Colonic mucosa (tissue), 4 donors: ENCODE measurements around the gene PPP3R1. TPM values are rescaled to one million over a fixed set of nuclear protein-coding genes. Genes with fewer than 3 reads are reported as not detected.

Source experiments
- DNase-seq: peaks from one replicate; pipeline ENCODE4 v3.0.0-alpha.2; 2020
- H3K27ac ChIP-seq: fragments of 200-600 bp; one replicate; pipeline ENCODE4 v1.8.0; 2021
- H3K27me3 ChIP-seq: fragments of 200-600 bp; one replicate; pipeline ENCODE4 v1.8.0; 2021
- H3K36me3 ChIP-seq: fragments of 200-600 bp; one replicate; pipeline ENCODE4 v1.8.0; 2021
- H3K4me1 ChIP-seq: fragments of 200-600 bp; one replicate; pipeline ENCODE4 v1.8.0; 2021; ENCODE audit warnings: mild to moderate bottlenecking
- H3K4me3 ChIP-seq: fragments of 200-600 bp; one replicate; pipeline ENCODE4 v1.8.0; 2021
- H3K9ac ChIP-seq, 2 donors: one replicate each; pipeline ENCODE4 v1.7.0; 2013; ENCODE audit warnings: control low read depth in 2 of 2, low read depth in 2 of 2, low read length in 2 of 2
- H3K9me3 ChIP-seq: fragments of 200-600 bp; one replicate; pipeline ENCODE4 v1.8.0; 2021
- CTCF ChIP-seq: fragments of 200-600 bp; IDR thresholded peaks from one replicate; pipeline ENCODE4 v1.8.0; 2022; ENCODE audit warnings: antibody characterized with exemption, mild to moderate bottlenecking
- intact Hi-C: fragments of 100-400 bp; cut with DNase I; formaldehyde crosslinking; loops from one replicate; pipeline ENCODE4 v1.14.1; 2022
- total RNA-seq, 2 donors: library from RNA; stranded (reverse); fragmentation: NEBNext Ultra II Directional in 1 of 2; extraction: Animal tissue kit (Norgen Biotek cat#: 25700) in 1 of 2; gene quantifications; one replicate each; pipeline ENCODE4 v1.2.1, GENCODE V29; 2021
- donor health status: healthy.
- donor health status: DM: no; HTN: no; CAD: no.
- donor health status: DM: no; HTN: no; CAD: no.

The PPP3R1 gene
- total RNA-seq, 2 donors from 2014 or later: 45.1 to 67.8 TPM

DNA sequence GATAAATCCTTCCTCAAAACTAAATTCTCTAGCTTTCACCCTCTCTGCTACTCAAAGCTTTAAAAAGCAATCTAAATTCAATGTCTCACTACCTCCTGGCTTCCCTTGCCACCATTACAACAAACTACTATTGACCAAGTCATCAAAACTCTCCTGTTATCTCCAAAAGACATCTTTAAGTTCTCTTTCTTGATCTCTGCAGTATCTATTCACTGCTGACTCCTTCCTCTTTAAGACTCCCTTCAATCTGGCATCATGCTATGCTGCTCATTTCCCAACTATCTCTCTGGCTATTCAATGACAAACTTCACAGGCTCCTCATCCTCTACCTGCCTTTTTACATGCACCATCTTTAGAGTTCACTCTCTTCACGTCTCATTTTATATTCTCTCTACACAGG, 5.9 kb downstream of the PPP3R1 start:
- TF ChIP-seq CTCF: no peak
- H3K4me3 ChIP-seq: no peak overlapping the region
- DNase-seq: no peak
- no peaks in the 10 kb centered on the region for H3K27me3 ChIP-seq
- H3K27ac ChIP-seq: no peak overlapping the region
- no peaks in the 10 kb centered on the region for H3K36me3 ChIP-seq
- no peak overlapping the region for H3K9ac ChIP-seq
- intact Hi-C loops: loop anchor here (10.0 kb wide), 1 partner anchor 52 kb away; no protein-coding TSS in a partner anchor
- no peaks in the 10 kb centered on the region for H3K9me3 ChIP-seq
- H3K4me1 ChIP-seq: peaks cover 16% of the 10 kb centered on the region

- TF ChIP-seq CTCF: no peak
- Histone ChIP-seq H3K36me3 (no peaks in the 10 kb centered on the region), H3K4me3 (no peak overlapping the region), H3K9ac (no peak overlapping the region), H3K27ac (no peak overlapping the region), H3K4me1 (peaks cover 16% of the 10 kb centered on the region), H3K9me3 (no peaks in the 10 kb centered on the region), H3K27me3 (no peaks in the 10 kb centered on the region)
- intact Hi-C loops: loop anchor here (10.0 kb wide), 1 partner anchor 51 kb away; no protein-coding TSS in a partner anchor
- DNase-seq: no peak
These were observed 6.7 kb downstream of the PPP3R1 start for GRCh38 chr2:68245672-68246071.

DNA sequence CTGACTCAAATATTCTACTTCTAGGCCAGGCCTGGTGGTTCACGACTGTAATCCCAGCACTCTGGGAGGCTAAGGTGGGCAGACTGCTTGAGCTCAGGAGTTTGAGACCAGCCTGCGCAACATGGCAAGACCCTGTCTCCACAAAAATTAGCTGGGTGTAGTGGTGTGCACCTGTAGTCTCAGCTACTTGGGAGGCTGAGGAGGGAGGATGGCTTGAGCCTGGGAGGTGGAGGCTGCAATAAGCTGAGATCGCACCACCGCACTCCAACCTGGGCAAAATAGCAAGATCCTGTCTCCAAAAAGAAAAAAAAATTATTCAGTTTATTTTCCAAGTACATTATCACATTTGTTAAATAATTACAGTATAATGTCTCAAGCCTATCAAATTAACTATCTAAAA, 7.3 kb downstream of the PPP3R1 start:
- no peak for TF ChIP-seq CTCF
- no peak for DNase-seq

GRCh38 chr2:68244456-68244855, 7.9 kb downstream of the PPP3R1 start:
- Histone ChIP-seq H3K36me3 (no peaks in the 10 kb centered on the region), H3K9ac (no peak overlapping the region), H3K4me3 (no peak overlapping the region), H3K4me1 (peaks cover 11% of the 10 kb centered on the region), H3K9me3 (no peaks in the 10 kb centered on the region), H3K27ac (no peak overlapping the region), H3K27me3 (no peaks in the 10 kb centered on the region)
- no peak for TF ChIP-seq CTCF
- DNase-seq: no peak
- intact Hi-C loops: loop anchor here (10.0 kb wide), 1 partner anchor 50 kb away; no protein-coding TSS in a partner anchor

More for the DNA sequence above, 7.3 kb downstream of the PPP3R1 start:
- H3K9me3 ChIP-seq: no peaks in the 10 kb centered on the region
- peaks cover 14% of the 10 kb centered on the region for H3K4me1 ChIP-seq
- no peak overlapping the region for H3K27ac ChIP-seq
- no peak overlapping the region for H3K9ac ChIP-seq
- H3K27me3 ChIP-seq: no peaks in the 10 kb centered on the region
- H3K36me3 ChIP-seq: no peaks in the 10 kb centered on the region
- H3K4me3 ChIP-seq: no peak overlapping the region
- intact Hi-C loops: loop anchor here (10.0 kb wide), 1 partner anchor 50 kb away; no protein-coding TSS in a partner anchor

GRCh38 chr2:68241732-68242131, 10.6 kb downstream of the PPP3R1 start:
- no peak overlapping the region for H3K4me3 ChIP-seq
- H3K27ac ChIP-seq: no peak overlapping the region
- DNase-seq: no peak
- intact Hi-C loops: loop anchor here (10.0 kb wide), 1 partner anchor 47 kb away; no protein-coding TSS in a partner anchor
- H3K27me3 ChIP-seq: no peaks in the 10 kb centered on the region
- H3K4me1 ChIP-seq: no peaks in the 10 kb centered on the region
- no peaks in the 10 kb centered on the region for H3K36me3 ChIP-seq
- no peak overlapping the region for H3K9ac ChIP-seq
- no peak for TF ChIP-seq CTCF
- H3K9me3 ChIP-seq: no peaks in the 10 kb centered on the region
